ENCODE measurements around the gene LIMS2.

The LIMS2 gene

GRCh38 chr2:127685410-127686080 lies 10.2 kb upstream of the LIMS2 start:
- H3K4me3 ChIP-seq (ENCODE audit: low read depth, low read length) = no peak overlapping the region
- no peak for DNase-seq (ENCODE audit: low read depth)
- TF ChIP-seq POLR2A (IDR thresholded peaks at IDR 0.05; ENCODE audit: extremely low read depth, insufficient read length) (no peak), MYC (IDR thresholded peaks at IDR 0.05; ENCODE audit: low read depth, low read length) (no peak), MAX (IDR thresholded peaks at IDR 0.05; ENCODE audit: low read depth, low read length) (no peak), CTCF (IDR thresholded peaks at IDR 0.05; ENCODE audit: low read depth, low read length) (no peak)

GRCh38 chr2:127683757-127684156 lies 8.4 kb upstream of the LIMS2 start:
- H3K4me3 ChIP-seq (ENCODE audit: low read depth, low read length) = no peak overlapping the region
- no peak for DNase-seq (ENCODE audit: low read depth)
- TF ChIP-seq CTCF (IDR thresholded peaks at IDR 0.05; ENCODE audit: low read depth, low read length) (no peak), POLR2A (IDR thresholded peaks at IDR 0.05; ENCODE audit: extremely low read depth, insufficient read length) (no peak), MAX (IDR thresholded peaks at IDR 0.05; ENCODE audit: low read depth, low read length) (no peak), MYC (IDR thresholded peaks at IDR 0.05; ENCODE audit: low read depth, low read length) (no peak)

- no peak for DNase-seq (ENCODE audit: low read depth)
- no peak overlapping the region for H3K4me3 ChIP-seq (ENCODE audit: low read depth, low read length)
- TF ChIP-seq MAX (IDR thresholded peaks at IDR 0.05; ENCODE audit: low read depth, low read length) = no peak
- no peak for TF ChIP-seq CTCF (IDR thresholded peaks at IDR 0.05; ENCODE audit: low read depth, low read length)
Measured at GRCh38 chr2:127683056-127683455, 7.7 kb upstream of the LIMS2 start.

- no peak overlapping the region for H3K4me3 ChIP-seq (ENCODE audit: low read depth, low read length)
- TF ChIP-seq CTCF (IDR thresholded peaks at IDR 0.05; ENCODE audit: low read depth, low read length) (no peak), MYC (IDR thresholded peaks at IDR 0.05; ENCODE audit: low read depth, low read length) (no peak), POLR2A (IDR thresholded peaks at IDR 0.05; ENCODE audit: extremely low read depth, insufficient read length) (no peak), MAX (IDR thresholded peaks at IDR 0.05; ENCODE audit: low read depth, low read length) (no peak)
- DNase-seq (ENCODE audit: low read depth) = no peak
Measured at GRCh38 chr2:127681976-127682857, 6.9 kb upstream of the LIMS2 start.

- no peak for DNase-seq (ENCODE audit: low read depth)
Measured at GRCh38 chr2:127681288-127681804, 6.0 kb upstream of the LIMS2 start.

More at GRCh38 chr2:127681288-127681804, 6.0 kb upstream of the LIMS2 start:
- TF ChIP-seq CTCF (IDR thresholded peaks at IDR 0.05; ENCODE audit: low read depth, low read length) = no peak
- no peak for TF ChIP-seq MYC (IDR thresholded peaks at IDR 0.05; ENCODE audit: low read depth, low read length)
- TF ChIP-seq MAX (IDR thresholded peaks at IDR 0.05; ENCODE audit: low read depth, low read length) = no peak
- TF ChIP-seq POLR2A (IDR thresholded peaks at IDR 0.05; ENCODE audit: extremely low read depth, insufficient read length) = no peak
- no peak overlapping the region for H3K4me3 ChIP-seq (ENCODE audit: low read depth, low read length)

Data from NB4 (cell line).